ENCODE measurements around the gene B4GALNT4.
"Not testable (repeated sequence)": the region's sequence is repeated elsewhere in the genome, so short reads cannot be mapped to it uniquely, and the experiment has no call there.

The B4GALNT4 gene

GRCh38 chr11:329886-330253 is 39.4 kb upstream of the B4GALNT4 start:
- H3K36me3 ChIP-seq (ENCODE audit: control insufficient read depth, insufficient read depth, low read length) = no peaks in the 10 kb centered on the region
- H3K27me3 ChIP-seq (ENCODE audit: control insufficient read depth, insufficient read depth, low read length) = no peaks in the 10 kb centered on the region
- no peak overlapping the region for H3K4me3 ChIP-seq (ENCODE audit: low read length)
- peaks cover 21% of the 10 kb centered on the region for H3K4me1 ChIP-seq (ENCODE audit: control insufficient read depth, insufficient read depth, low read length)
- no peak overlapping the region for H3K9ac ChIP-seq (ENCODE audit: low read length)
- no peak overlapping the region for H3K27ac ChIP-seq (ENCODE audit: low read depth, low read length)

GRCh38 chr11:330307-330693 is 39.0 kb upstream of the B4GALNT4 start:
- H3K27ac ChIP-seq (ENCODE audit: low read depth, low read length) = no peak overlapping the region
- no peaks in the 10 kb centered on the region for H3K36me3 ChIP-seq (ENCODE audit: control insufficient read depth, insufficient read depth, low read length)
- no peaks in the 10 kb centered on the region for H3K27me3 ChIP-seq (ENCODE audit: control insufficient read depth, insufficient read depth, low read length)
- H3K4me1 ChIP-seq (ENCODE audit: control insufficient read depth, insufficient read depth, low read length) = peaks cover 21% of the 10 kb centered on the region
- no peak overlapping the region for H3K4me3 ChIP-seq (ENCODE audit: low read length)
- H3K9ac ChIP-seq (ENCODE audit: low read length) = no peak overlapping the region

- no peak overlapping the region for H3K9ac ChIP-seq (ENCODE audit: low read length)
- H3K4me3 ChIP-seq (ENCODE audit: low read length) = no peak overlapping the region
- H3K4me1 ChIP-seq (ENCODE audit: control insufficient read depth, insufficient read depth, low read length) = peaks cover 16% of the 10 kb centered on the region
- H3K36me3 ChIP-seq (ENCODE audit: control insufficient read depth, insufficient read depth, low read length) = no peaks in the 10 kb centered on the region
- H3K27ac ChIP-seq (ENCODE audit: low read depth, low read length) = no peak overlapping the region
- H3K27me3 ChIP-seq (ENCODE audit: control insufficient read depth, insufficient read depth, low read length) = no peaks in the 10 kb centered on the region
Observed at GRCh38 chr11:330694-331357, 38.5 kb upstream of the B4GALNT4 start.

GRCh38 chr11:331358-332060 is 37.8 kb upstream of the B4GALNT4 start:
- H3K4me3 ChIP-seq (ENCODE audit: low read length) = no peak overlapping the region
- no peaks in the 10 kb centered on the region for H3K27me3 ChIP-seq (ENCODE audit: control insufficient read depth, insufficient read depth, low read length)
- H3K9ac ChIP-seq (ENCODE audit: low read length) = no peak overlapping the region
- no peak overlapping the region for H3K27ac ChIP-seq (ENCODE audit: low read depth, low read length)
- H3K4me1 ChIP-seq (ENCODE audit: control insufficient read depth, insufficient read depth, low read length) = peaks cover 10% of the 10 kb centered on the region
- H3K36me3 ChIP-seq (ENCODE audit: control insufficient read depth, insufficient read depth, low read length) = no peaks in the 10 kb centered on the region

GRCh38 chr11:332651-333480 is 36.4 kb upstream of the B4GALNT4 start:
- no peaks in the 10 kb centered on the region for H3K27me3 ChIP-seq (ENCODE audit: control insufficient read depth, insufficient read depth, low read length)
- peaks cover 2% of the 10 kb centered on the region for H3K4me1 ChIP-seq (ENCODE audit: control insufficient read depth, insufficient read depth, low read length)
- H3K4me3 ChIP-seq (ENCODE audit: low read length) = no peak overlapping the region
- H3K27ac ChIP-seq (ENCODE audit: low read depth, low read length) = no peak overlapping the region
- H3K36me3 ChIP-seq (ENCODE audit: control insufficient read depth, insufficient read depth, low read length) = no peaks in the 10 kb centered on the region
- no peak overlapping the region for H3K9ac ChIP-seq (ENCODE audit: low read length)

- not testable (repeated sequence) for H3K9ac ChIP-seq (ENCODE audit: low read length); H3K4me1 ChIP-seq (ENCODE audit: control insufficient read depth, insufficient read depth, low read length); H3K36me3 ChIP-seq (ENCODE audit: control insufficient read depth, insufficient read depth, low read length); H3K4me3 ChIP-seq (ENCODE audit: low read length); H3K27me3 ChIP-seq (ENCODE audit: control insufficient read depth, insufficient read depth, low read length)
- H3K27ac ChIP-seq (ENCODE audit: low read depth, low read length) = peak overlapping the region; percentile 24
Observed at GRCh38 chr11:333616-334263, 35.6 kb upstream of the B4GALNT4 start.

GRCh38 chr11:334264-334994 is 34.9 kb upstream of the B4GALNT4 start:
- Histone ChIP-seq H3K27me3 (ENCODE audit: control insufficient read depth, insufficient read depth, low read length) (no peaks in the 10 kb centered on the region), H3K27ac (ENCODE audit: low read depth, low read length) (peak overlapping the region; percentile 24), H3K4me3 (ENCODE audit: low read length) (no peak overlapping the region), H3K36me3 (ENCODE audit: control insufficient read depth, insufficient read depth, low read length) (no peaks in the 10 kb centered on the region), H3K4me1 (ENCODE audit: control insufficient read depth, insufficient read depth, low read length) (peaks cover 2% of the 10 kb centered on the region), H3K9ac (ENCODE audit: low read length) (no peak overlapping the region)

- Histone ChIP-seq H3K36me3 (ENCODE audit: control insufficient read depth, insufficient read depth, low read length) (no peaks in the 10 kb centered on the region), H3K9ac (ENCODE audit: low read length) (no peak overlapping the region)
Observed at GRCh38 chr11:335779-336658, 33.3 kb upstream of the B4GALNT4 start.

GRCh38 chr11:336659-337198 is 32.6 kb upstream of the B4GALNT4 start:
- Histone ChIP-seq H3K27ac (ENCODE audit: low read depth, low read length) (no peak overlapping the region), H3K9ac (ENCODE audit: low read length) (no peak overlapping the region), H3K27me3 (ENCODE audit: control insufficient read depth, insufficient read depth, low read length) (no peaks in the 10 kb centered on the region), H3K4me1 (ENCODE audit: control insufficient read depth, insufficient read depth, low read length) (peaks cover 2% of the 10 kb centered on the region), H3K36me3 (ENCODE audit: control insufficient read depth, insufficient read depth, low read length) (no peaks in the 10 kb centered on the region), H3K4me3 (ENCODE audit: low read length) (no peak overlapping the region)

More at GRCh38 chr11:335779-336658, 33.3 kb upstream of the B4GALNT4 start:
- H3K4me1 ChIP-seq (ENCODE audit: control insufficient read depth, insufficient read depth, low read length) = peaks cover 2% of the 10 kb centered on the region
- no peaks in the 10 kb centered on the region for H3K27me3 ChIP-seq (ENCODE audit: control insufficient read depth, insufficient read depth, low read length)
- no peak overlapping the region for H3K4me3 ChIP-seq (ENCODE audit: low read length)
- H3K27ac ChIP-seq (ENCODE audit: low read depth, low read length) = peak overlapping the region; percentile 3

GRCh38 chr11:337711-338110 is 31.6 kb upstream of the B4GALNT4 start:
- no peak overlapping the region for H3K27ac ChIP-seq (ENCODE audit: low read depth, low read length)
- no peaks in the 10 kb centered on the region for H3K36me3 ChIP-seq (ENCODE audit: control insufficient read depth, insufficient read depth, low read length)
- no peaks in the 10 kb centered on the region for H3K27me3 ChIP-seq (ENCODE audit: control insufficient read depth, insufficient read depth, low read length)
- H3K4me3 ChIP-seq (ENCODE audit: low read length) = no peak overlapping the region
- peaks cover 2% of the 10 kb centered on the region for H3K4me1 ChIP-seq (ENCODE audit: control insufficient read depth, insufficient read depth, low read length)
- no peak overlapping the region for H3K9ac ChIP-seq (ENCODE audit: low read length)

GRCh38 chr11:339963-340362 is 29.3 kb upstream of the B4GALNT4 start:
- Histone ChIP-seq H3K27ac (ENCODE audit: low read depth, low read length) (no peak overlapping the region), H3K4me1 (ENCODE audit: control insufficient read depth, insufficient read depth, low read length) (peaks cover 2% of the 10 kb centered on the region), H3K4me3 (ENCODE audit: low read length) (no peak overlapping the region)

More at GRCh38 chr11:339963-340362, 29.3 kb upstream of the B4GALNT4 start:
- H3K36me3 ChIP-seq (ENCODE audit: control insufficient read depth, insufficient read depth, low read length) = no peaks in the 10 kb centered on the region
- H3K27me3 ChIP-seq (ENCODE audit: control insufficient read depth, insufficient read depth, low read length) = no peaks in the 10 kb centered on the region
- no peak overlapping the region for H3K9ac ChIP-seq (ENCODE audit: low read length)
